ENCODE data around the gene EIF5AL1.

GRCh38 chr10:79477456-79477855 lies 34.9 kb upstream of the EIF5AL1 start:
- TF ChIP-seq CTCF (IDR thresholded peaks at IDR 0.05; ENCODE audit: low read depth, low read length): no peak
- no peak for TF ChIP-seq EZH2phosphoT487 (IDR thresholded peaks at IDR 0.05; ENCODE audit: low read depth)

Data from OCI-LY3 (cell line).